Astrocyte of the spinal cord (primary cell): Measurements from ENCODE around the gene ZNFX1.

Source experiments
- DNase-seq: peaks from one replicate; pipeline ENCODE4 v3.0.0; 2011; ENCODE audit warnings: low read depth, low spot score
- H3K4me3 ChIP-seq: 2 replicates; pipeline ENCODE4 v1.5.1; 2011; ENCODE audit warnings: low read depth, mild to moderate bottlenecking, low read length, moderate library complexity
- CTCF ChIP-seq: IDR thresholded peaks from 2 replicates; pipeline ENCODE4 v1.5.1; 2012; ENCODE audit warnings: low read depth, mild to moderate bottlenecking, low read length, inconsistent platforms
- in situ Hi-C: cut with HindIII; loops from 2 replicates; pipeline ENCODE4 v1.10.0; 2017; ENCODE audit warnings: low sequenced_read_pairs

The ZNFX1 gene

GRCh38 chr20:49283703-49284625 is 6.1 kb upstream of the ZNFX1 start:
- DNase-seq = no peak
- H3K4me3 ChIP-seq = peak overlapping the region; percentile 97
- TF ChIP-seq CTCF = no peak
- in situ Hi-C loops = no loop called here

GRCh38 chr20:49283176-49283702 is 5.4 kb upstream of the ZNFX1 start:
- in situ Hi-C loops = no loop called here
- no peak for DNase-seq
- no peak for TF ChIP-seq CTCF
- peak overlapping the region; percentile 97 for H3K4me3 ChIP-seq

GRCh38 chr20:49282584-49283171 is 4.8 kb upstream of the ZNFX1 start:
- no peak for TF ChIP-seq CTCF
- in situ Hi-C loops = no loop called here
- peak overlapping the region; percentile 97 for H3K4me3 ChIP-seq
- DNase-seq = no peak

GRCh38 chr20:49281913-49282467 is 4.1 kb upstream of the ZNFX1 start:
- no peak for DNase-seq
- TF ChIP-seq CTCF = no peak
- H3K4me3 ChIP-seq = peak overlapping the region; percentile 97
- in situ Hi-C loops = no loop called here

- peak overlapping the region; percentile 97 for H3K4me3 ChIP-seq
- in situ Hi-C loops = no loop called here
- DNase-seq = no peak
- TF ChIP-seq CTCF = no peak
These were observed 3.4 kb upstream of the ZNFX1 start for GRCh38 chr20:49281059-49281912.
